GM12874 (cell line): ENCODE results near the gene TSPAN14.

Experiments
- CTCF ChIP-seq: IDR thresholded peaks from 2 replicates; pipeline ENCODE4 v1.5.1; 2011; ENCODE audit warnings: low read depth, mild to moderate bottlenecking, control low read depth, low read length, moderate library complexity; ENCODE audit not compliant: insufficient read depth

The TSPAN14 gene

GRCh38 chr10:80492848-80493521 is 38.9 kb downstream of the TSPAN14 start:
- TF ChIP-seq CTCF: no peak

- TF ChIP-seq CTCF: no peak
Observed at GRCh38 chr10:80493522-80494051, 39.5 kb downstream of the TSPAN14 start.

GRCh38 chr10:80496555-80497172 is 42.6 kb downstream of the TSPAN14 start:
- no peak for TF ChIP-seq CTCF

- TF ChIP-seq CTCF: no peak
Observed at GRCh38 chr10:80497187-80498077, 43.3 kb downstream of the TSPAN14 start.

- no peak for TF ChIP-seq CTCF
Observed at GRCh38 chr10:80498078-80498832, 44.1 kb downstream of the TSPAN14 start.

- TF ChIP-seq CTCF: no peak
Observed at GRCh38 chr10:80498833-80499741, 45.0 kb downstream of the TSPAN14 start.
